ENCODE results near the gene NEURL1. TPM values are rescaled to one million over a fixed set of nuclear protein-coding genes. Genes with fewer than 3 reads are reported as not detected.

NEURL1 gene
- total RNA-seq, 2 experiments from 2014 or later: 0.98 to 1.1 TPM

GRCh38 chr10:103547391-103547946, 54.0 kb downstream of the NEURL1 start:
- H3K27me3 Mint-ChIP-seq: peaks cover 7% of the 10 kb centered on the region
- POLR2A ChIA-PET: interaction anchor here (1.0 kb wide), 1 partner anchor 15 kb away, joined by 3 read pairs; no protein-coding TSS in a partner anchor

DNA sequence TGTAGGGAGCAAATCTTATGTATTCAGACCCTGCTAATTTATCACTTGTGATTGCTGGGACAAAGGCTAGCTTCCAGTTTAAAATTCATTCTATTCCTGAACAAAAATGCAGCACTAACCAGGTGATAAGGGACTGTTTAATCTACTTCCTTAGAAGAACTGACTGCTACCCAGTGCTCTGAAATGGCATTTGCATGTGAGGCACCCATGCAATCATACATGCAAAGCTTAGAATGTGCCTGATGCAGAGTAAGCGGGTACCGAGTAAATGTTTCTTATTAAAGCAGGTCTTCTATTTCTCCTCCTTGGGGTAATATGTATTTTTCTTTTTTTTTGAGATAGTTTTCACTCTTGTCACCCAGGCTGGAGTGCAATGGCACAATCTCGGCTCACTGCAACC, 54.5 kb downstream of the NEURL1 start:
- Mint-ChIP-seq H3K27me3 (peaks cover 7% of the 10 kb centered on the region), H3K27ac (no peak overlapping the region), H3K4me1 (peaks cover 2% of the 10 kb centered on the region), H3K9me3 (no peaks in the 10 kb centered on the region), H3K4me3 (no peak overlapping the region), H3K36me3 (ENCODE audit: low read depth) (no peaks in the 10 kb centered on the region)
- ChIA-PET CTCF (no interaction called here), POLR2A (interaction anchor here (1.0 kb wide), 1 partner anchor 15 kb away, joined by 3 read pairs; no protein-coding TSS in a partner anchor)
- no peak for DNase-seq

More at GRCh38 chr10:103547391-103547946, 54.0 kb downstream of the NEURL1 start:
- no peaks in the 10 kb centered on the region for H3K36me3 Mint-ChIP-seq (ENCODE audit: low read depth)
- H3K9me3 Mint-ChIP-seq: no peaks in the 10 kb centered on the region
- DNase-seq: no peak
- no peak overlapping the region for H3K27ac Mint-ChIP-seq
- peaks cover 8% of the 10 kb centered on the region for H3K4me1 Mint-ChIP-seq
- H3K4me3 Mint-ChIP-seq: no peak overlapping the region
- CTCF ChIA-PET: interaction anchor here (1.5 kb wide), 1 partner anchor 139 kb away, joined by 3 read pairs; no protein-coding TSS in a partner anchor

GRCh38 chr10:103548581-103549348, 55.3 kb downstream of the NEURL1 start:
- no peak overlapping the region for H3K27ac Mint-ChIP-seq
- ChIA-PET CTCF (no interaction called here), POLR2A (no interaction called here)
- H3K27me3 Mint-ChIP-seq: peaks cover 6% of the 10 kb centered on the region
- H3K4me3 Mint-ChIP-seq: no peak overlapping the region
- H3K4me1 Mint-ChIP-seq: peaks cover 2% of the 10 kb centered on the region
- no peaks in the 10 kb centered on the region for H3K36me3 Mint-ChIP-seq (ENCODE audit: low read depth)
- no peak for DNase-seq
- H3K9me3 Mint-ChIP-seq: no peaks in the 10 kb centered on the region

GRCh38 chr10:103549349-103549685, 55.8 kb downstream of the NEURL1 start:
- no peak for DNase-seq
- Mint-ChIP-seq H3K4me3 (no peak overlapping the region), H3K4me1 (peaks cover 7% of the 10 kb centered on the region), H3K36me3 (ENCODE audit: low read depth) (no peaks in the 10 kb centered on the region), H3K27me3 (peaks cover 9% of the 10 kb centered on the region), H3K27ac (no peak overlapping the region), H3K9me3 (no peaks in the 10 kb centered on the region)
- ChIA-PET POLR2A (no interaction called here), CTCF (no interaction called here)

DNA sequence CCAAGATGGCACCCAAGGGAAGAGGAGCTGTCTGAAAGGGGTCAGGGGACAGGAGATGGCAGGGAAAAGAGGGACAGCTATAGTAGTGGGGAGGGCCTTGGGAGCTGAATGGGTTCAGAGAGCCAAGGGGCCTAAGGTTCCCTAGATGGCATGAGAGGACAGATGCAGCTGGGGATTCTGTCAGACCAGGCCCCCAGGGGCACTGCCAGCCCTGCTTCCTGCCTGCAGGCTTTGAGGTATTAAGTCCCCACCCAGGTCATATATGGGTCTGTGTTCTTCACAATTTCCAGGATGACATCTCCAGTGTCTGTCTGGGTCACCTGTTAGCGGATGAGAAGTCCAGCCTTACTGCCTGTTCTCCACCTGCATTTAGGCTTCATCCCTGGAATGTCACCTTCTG, 56.7 kb downstream of the NEURL1 start:
- CTCF ChIA-PET: interaction anchor here (0.8 kb wide), 1 partner anchor 15 kb away, joined by 4 read pairs; no protein-coding TSS in a partner anchor
- no peak overlapping the region for H3K27ac Mint-ChIP-seq

DNA sequence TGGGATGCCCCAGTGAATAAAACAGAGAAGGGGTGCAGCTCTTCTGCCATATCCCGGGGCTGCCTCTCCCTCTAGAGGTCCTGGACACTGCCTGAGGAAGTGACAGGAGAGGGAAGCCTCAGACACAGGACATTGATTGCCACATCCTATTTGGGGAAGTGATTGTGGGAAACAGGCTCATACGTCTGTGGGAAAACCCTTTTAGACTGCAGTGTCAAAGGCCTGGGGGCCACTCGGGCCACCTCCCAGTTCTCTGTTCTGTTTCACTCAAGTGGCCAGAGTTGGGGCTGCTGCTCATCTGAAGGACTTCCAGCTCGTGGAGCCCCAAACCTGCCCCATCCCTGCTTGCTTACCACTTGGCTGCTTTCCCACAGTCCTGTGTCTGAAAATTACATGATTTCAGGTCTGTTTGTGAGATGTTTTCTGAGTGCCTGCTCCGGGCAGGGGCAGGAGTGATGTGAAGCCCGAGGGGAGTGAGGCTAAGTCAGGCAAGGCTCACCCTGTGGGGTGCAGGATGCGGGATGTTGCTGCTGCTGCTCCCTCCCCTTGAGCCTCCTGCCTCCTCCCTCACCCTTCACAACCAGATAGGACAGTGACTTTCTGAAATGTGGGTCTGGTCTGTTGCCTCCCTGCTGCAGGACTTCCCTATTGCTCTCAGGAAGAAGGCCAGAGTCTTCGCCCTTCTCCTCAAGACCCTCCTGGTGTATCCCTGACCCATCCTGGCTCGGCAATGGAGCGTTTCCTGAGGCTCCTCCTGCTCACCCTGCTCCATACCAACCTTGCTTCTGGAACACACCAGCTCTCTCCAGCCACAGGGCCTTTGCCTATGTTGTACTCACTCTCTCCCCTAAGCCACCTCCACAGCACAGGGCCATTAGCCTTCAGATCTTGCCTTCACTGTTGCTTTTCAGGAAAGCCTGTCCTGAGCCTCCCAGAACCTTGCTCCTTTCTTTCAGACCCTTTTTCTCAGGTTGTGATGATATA, 58.4 kb downstream of the NEURL1 start:
- POLR2A ChIA-PET: interaction anchor here (1.3 kb wide), 1 partner anchor 9 kb away, joined by 4 read pairs; no protein-coding TSS in a partner anchor
- Mint-ChIP-seq H3K36me3 (ENCODE audit: low read depth) (no peaks in the 10 kb centered on the region), H3K4me3 (no peak overlapping the region), H3K27me3 (peaks cover 27% of the 10 kb centered on the region), H3K9me3 (no peaks in the 10 kb centered on the region), H3K4me1 (peaks cover 13% of the 10 kb centered on the region), H3K27ac (no peak overlapping the region)
- no peak for DNase-seq
- CTCF ChIA-PET: interaction anchor here (0.8 kb wide), 1 partner anchor 9 kb away, joined by 3 read pairs; no protein-coding TSS in a partner anchor

More for the DNA sequence above, 56.7 kb downstream of the NEURL1 start:
- Mint-ChIP-seq H3K4me1 (peaks cover 13% of the 10 kb centered on the region), H3K9me3 (no peaks in the 10 kb centered on the region), H3K27me3 (peaks cover 13% of the 10 kb centered on the region), H3K4me3 (no peak overlapping the region), H3K36me3 (ENCODE audit: low read depth) (no peaks in the 10 kb centered on the region)
- no peak for DNase-seq
- POLR2A ChIA-PET: no interaction called here

DNA sequence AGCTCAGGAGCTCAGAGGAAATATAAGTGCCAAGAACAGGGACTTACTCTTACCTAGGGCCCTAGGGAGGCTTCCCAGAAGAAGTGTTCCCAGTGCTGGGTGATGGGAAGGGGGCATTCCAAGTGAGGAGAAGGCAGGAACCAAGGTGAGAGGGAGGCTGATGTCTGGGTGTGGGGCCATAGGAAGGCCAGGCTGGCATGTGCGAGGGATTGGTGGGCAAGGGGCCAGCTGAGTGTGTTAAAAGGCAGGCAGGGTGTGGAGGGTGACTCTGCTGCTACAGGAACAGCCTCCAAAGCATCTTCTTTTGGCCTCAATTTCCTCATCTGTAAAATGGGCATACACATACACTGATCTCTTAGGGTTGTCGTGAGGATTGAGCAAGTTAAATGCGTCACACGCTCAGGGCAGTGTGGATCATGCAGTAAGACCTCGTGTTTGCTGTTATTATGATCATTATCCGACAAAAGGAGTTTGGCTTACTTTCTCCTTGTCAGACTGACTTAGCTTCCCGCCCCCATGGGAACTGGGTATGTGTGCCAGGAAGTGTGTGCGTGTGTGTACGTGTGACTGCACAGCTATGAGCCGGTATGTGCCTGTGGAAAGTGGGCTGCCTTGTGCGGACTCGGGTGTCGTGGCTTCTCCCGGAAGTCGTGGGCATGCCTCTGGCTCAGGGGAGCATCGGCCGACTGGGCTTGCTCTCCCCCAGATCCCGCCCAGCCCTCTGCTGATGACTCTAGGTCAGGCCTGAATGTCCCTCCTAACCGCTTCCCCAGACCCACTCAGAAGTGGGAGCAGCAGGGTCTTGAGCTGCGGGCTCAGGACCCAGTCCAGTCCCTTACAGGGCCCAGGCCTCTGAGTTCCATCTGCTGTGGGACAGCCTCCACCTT, 59.6 kb downstream of the NEURL1 start:
- peaks cover 31% of the 10 kb centered on the region for H3K27me3 Mint-ChIP-seq
- H3K4me1 Mint-ChIP-seq: peaks cover 13% of the 10 kb centered on the region
- DNase-seq: no peak
- H3K9me3 Mint-ChIP-seq: no peaks in the 10 kb centered on the region
- ChIA-PET CTCF (interaction anchor here (0.8 to 1.1 kb wide), 2 partner anchors 10 to 11 kb away, joined by 3 read pairs; no protein-coding TSS in a partner anchor), POLR2A (interaction anchor here (1.3 kb wide), 1 partner anchor 10 kb away, joined by 4 read pairs; no protein-coding TSS in a partner anchor)
- H3K4me3 Mint-ChIP-seq: no peak overlapping the region
- no peak overlapping the region for H3K27ac Mint-ChIP-seq
- no peaks in the 10 kb centered on the region for H3K36me3 Mint-ChIP-seq (ENCODE audit: low read depth)

GRCh38 chr10:103553743-103554487, 60.4 kb downstream of the NEURL1 start:
- ChIA-PET CTCF (interaction anchor here (1.1 kb wide), 1 partner anchor 10 kb away, joined by 3 read pairs; no protein-coding TSS in a partner anchor), POLR2A (interaction anchor here (1.3 kb wide), 1 partner anchor 11 kb away, joined by 4 read pairs; no protein-coding TSS in a partner anchor)
- peak; percentile 24 for DNase-seq
- Mint-ChIP-seq H3K4me1 (peaks cover 13% of the 10 kb centered on the region), H3K27me3 (peaks cover 33% of the 10 kb centered on the region), H3K4me3 (no peak overlapping the region), H3K27ac (no peak overlapping the region), H3K36me3 (ENCODE audit: low read depth) (no peaks in the 10 kb centered on the region), H3K9me3 (no peaks in the 10 kb centered on the region)

GRCh38 chr10:103554488-103555324, 61.2 kb downstream of the NEURL1 start:
- Mint-ChIP-seq H3K36me3 (ENCODE audit: low read depth) (no peaks in the 10 kb centered on the region), H3K27me3 (peaks cover 37% of the 10 kb centered on the region), H3K27ac (no peak overlapping the region), H3K9me3 (no peaks in the 10 kb centered on the region), H3K4me3 (peak overlapping the region; percentile 52), H3K4me1 (peaks cover 13% of the 10 kb centered on the region)
- DNase-seq: peak; percentile 23
- POLR2A ChIA-PET: no interaction called here
- CTCF ChIA-PET: no interaction called here

GRCh38 chr10:103555325-103555649, 61.8 kb downstream of the NEURL1 start:
- peaks cover 37% of the 10 kb centered on the region for H3K27me3 Mint-ChIP-seq
- no peaks in the 10 kb centered on the region for H3K9me3 Mint-ChIP-seq
- no peak for DNase-seq
- ChIA-PET CTCF (no interaction called here), POLR2A (interaction anchor here (0.7 kb wide), 1 partner anchor 207 kb away, joined by 3 read pairs; no protein-coding TSS in a partner anchor)
- peaks cover 13% of the 10 kb centered on the region for H3K4me1 Mint-ChIP-seq
- H3K36me3 Mint-ChIP-seq (ENCODE audit: low read depth): no peaks in the 10 kb centered on the region
- H3K4me3 Mint-ChIP-seq: no peak overlapping the region
- no peak overlapping the region for H3K27ac Mint-ChIP-seq

GRCh38 chr10:103555712-103556111, 62.2 kb downstream of the NEURL1 start:
- no peak for DNase-seq
- no peak overlapping the region for H3K27ac Mint-ChIP-seq
- H3K9me3 Mint-ChIP-seq: no peaks in the 10 kb centered on the region
- peaks cover 37% of the 10 kb centered on the region for H3K27me3 Mint-ChIP-seq
- no peak overlapping the region for H3K4me3 Mint-ChIP-seq
- H3K36me3 Mint-ChIP-seq (ENCODE audit: low read depth): no peaks in the 10 kb centered on the region
- peaks cover 13% of the 10 kb centered on the region for H3K4me1 Mint-ChIP-seq
- ChIA-PET POLR2A (interaction anchor here (0.7 kb wide), 1 partner anchor 207 kb away, joined by 3 read pairs; no protein-coding TSS in a partner anchor), CTCF (no interaction called here)
